Parathyroid adenoma (tissue), 2 donors: ENCODE data around the gene RPL21.
"Not testable (repeated sequence)": the region's sequence is repeated elsewhere in the genome, so short reads cannot be mapped to it uniquely, and the experiment has no call there.

ENCODE experiments used
- H2AFZ ChIP-seq: fragments of 300-600 bp; sonication (generic); one replicate; pipeline ENCODE4 v1.7.0; 2017; ENCODE audit warnings: antibody characterized with exemption, mild to moderate bottlenecking
- H3K27ac ChIP-seq: fragments of 300-600 bp; sonication (generic); one replicate; pipeline ENCODE4 v1.7.0; 2017
- H3K27me3 ChIP-seq: fragments of 300-600 bp; sonication (generic); one replicate; pipeline ENCODE4 v1.7.0; 2017; ENCODE audit warnings: low read length; ENCODE audit not compliant: control insufficient read depth, insufficient read depth
- H3K36me3 ChIP-seq: fragments of 300-600 bp; sonication (generic); one replicate; pipeline ENCODE4 v1.7.0; 2017; ENCODE audit warnings: low read length; ENCODE audit not compliant: control insufficient read depth, insufficient read depth
- H3K4me1 ChIP-seq: fragments of 300-600 bp; sonication (generic); one replicate; pipeline ENCODE4 v1.7.0; 2017; ENCODE audit warnings: control low read depth
- H3K4me2 ChIP-seq: fragments of 300-600 bp; sonication (generic); one replicate; pipeline ENCODE4 v1.7.0; 2017; ENCODE audit warnings: low read length
- H3K4me3 ChIP-seq: fragments of 300-600 bp; sonication (generic); one replicate; pipeline ENCODE4 v1.7.0; 2017; ENCODE audit warnings: low read depth, low read length
- H3K79me2 ChIP-seq: fragments of 300-600 bp; sonication (generic); one replicate; pipeline ENCODE4 v1.7.0; 2017; ENCODE audit warnings: control low read depth
- H3K9ac ChIP-seq: fragments of 300-600 bp; sonication (generic); one replicate; pipeline ENCODE4 v1.7.0; 2017; ENCODE audit warnings: mild to moderate bottlenecking
- H3K9me3 ChIP-seq: fragments of 300-600 bp; sonication (generic); one replicate; pipeline ENCODE4 v1.7.0; 2017; ENCODE audit warnings: low read length; ENCODE audit not compliant: control insufficient read depth
- CTCF ChIP-seq: fragments of 300-600 bp; sonication (generic); IDR thresholded peaks from one replicate; pipeline ENCODE4 v1.7.0; 2017; ENCODE audit warnings: antibody characterized with exemption, mild to moderate bottlenecking
- donor health status: primary hyperparathyroidism.

Gene RPL21

GRCh38 chr13:27295096-27295495 lies 43.7 kb downstream of the RPL21 start:
- no peaks in the 10 kb centered on the region for H3K4me1 ChIP-seq
- H2AFZ ChIP-seq, result no peak overlapping the region
- no peaks in the 10 kb centered on the region for H3K27me3 ChIP-seq
- H3K9me3 ChIP-seq, result no peaks in the 10 kb centered on the region
- no peaks in the 10 kb centered on the region for H3K79me2 ChIP-seq
- H3K27ac ChIP-seq, result no peak overlapping the region
- TF ChIP-seq CTCF, result no peak
- H3K36me3 ChIP-seq, result no peaks in the 10 kb centered on the region
- no peak overlapping the region for H3K9ac ChIP-seq
- H3K4me3 ChIP-seq, result no peak overlapping the region
- no peak overlapping the region for H3K4me2 ChIP-seq

- Histone ChIP-seq H3K27me3 (no peaks in the 10 kb centered on the region), H3K4me3 (no peak overlapping the region), H3K4me1 (no peaks in the 10 kb centered on the region), H3K79me2 (no peaks in the 10 kb centered on the region), H3K36me3 (no peaks in the 10 kb centered on the region), H3K9ac (no peak overlapping the region), H2AFZ (no peak overlapping the region), H3K4me2 (no peak overlapping the region), H3K9me3 (no peaks in the 10 kb centered on the region), H3K27ac (no peak overlapping the region)
- TF ChIP-seq CTCF, result no peak
These were observed 44.3 kb downstream of the RPL21 start for GRCh38 chr13:27295660-27296059.

GRCh38 chr13:27296496-27296895 lies 45.1 kb downstream of the RPL21 start:
- H3K27ac ChIP-seq, result no peak overlapping the region
- H3K4me3 ChIP-seq, result no peak overlapping the region
- no peak overlapping the region for H3K9ac ChIP-seq
- TF ChIP-seq CTCF, result no peak
- no peak overlapping the region for H2AFZ ChIP-seq
- no peaks in the 10 kb centered on the region for H3K4me1 ChIP-seq
- H3K9me3 ChIP-seq, result no peaks in the 10 kb centered on the region
- H3K36me3 ChIP-seq, result no peaks in the 10 kb centered on the region
- no peaks in the 10 kb centered on the region for H3K27me3 ChIP-seq
- no peak overlapping the region for H3K4me2 ChIP-seq
- H3K79me2 ChIP-seq, result no peaks in the 10 kb centered on the region

- Histone ChIP-seq H3K27me3 (no peaks in the 10 kb centered on the region), H3K4me1 (no peaks in the 10 kb centered on the region), H3K9ac (no peak overlapping the region), H3K4me3 (no peak overlapping the region), H2AFZ (no peak overlapping the region), H3K4me2 (no peak overlapping the region), H3K36me3 (no peaks in the 10 kb centered on the region), H3K27ac (no peak overlapping the region), H3K9me3 (no peaks in the 10 kb centered on the region), H3K79me2 (no peaks in the 10 kb centered on the region)
- no peak for TF ChIP-seq CTCF
These were observed 47.5 kb downstream of the RPL21 start for GRCh38 chr13:27298849-27299248.

GRCh38 chr13:27300406-27300805 lies 49.0 kb downstream of the RPL21 start:
- H3K4me3 ChIP-seq, H3K27ac ChIP-seq, H3K27me3 ChIP-seq, H3K4me1 ChIP-seq, H3K36me3 ChIP-seq, H3K4me2 ChIP-seq, H3K79me2 ChIP-seq, H3K9me3 ChIP-seq, H3K9ac ChIP-seq, H2AFZ ChIP-seq: not testable (repeated sequence)
